K562 (cell line): Measurements from ENCODE around the gene APOM. TPM values are rescaled to one million over a fixed set of nuclear protein-coding genes. Genes with fewer than 3 reads are reported as not detected.
A peak's percentile ranks its signal among the peaks of the same experiment; 100 is the strongest.

Source experiments
- AFF4 ChIP-seq: sonication (generic); formaldehyde crosslinking; IDR thresholded peaks from 2 replicates; pipeline ENCODE4 v1.8.0; 2023; ENCODE audit warnings: mild to moderate bottlenecking, missing genetic modification reagents
- DDX20 ChIP-seq: fragments of 450-650 bp; IDR thresholded peaks from 2 replicates; pipeline ENCODE4 v1.6.1; 2016; ENCODE audit warnings: missing genetic modification characterization, low read depth, mild to moderate bottlenecking, missing compliant biosample characterization, moderate library complexity
- E2F5 ChIP-seq: sonication (generic); formaldehyde crosslinking; IDR thresholded peaks from 2 replicates; pipeline ENCODE4 v1.8.0; 2022; ENCODE audit warnings: mild to moderate bottlenecking, missing genetic modification reagents
- GMEB1 ChIP-seq: fragments of 250-450 bp; sonication (Bioruptor Pico); IDR thresholded peaks from 2 replicates; pipeline ENCODE4 v1.4.0; 2020; ENCODE audit warnings: mild to moderate bottlenecking
- HMGN3 ChIP-seq: IDR thresholded peaks from 2 replicates; pipeline ENCODE4 v1.6.1; 2011; ENCODE audit warnings: borderline replicate concordance, low read depth, mild to moderate bottlenecking, mixed read lengths, low read length; ENCODE audit not compliant: insufficient read length; ENCODE audit errors: extremely low read depth
- HNRNPLL ChIP-seq: fragments of 200-400 bp; formaldehyde crosslinking; IDR thresholded peaks from 2 replicates; pipeline ENCODE4 v1.6.1; 2017; ENCODE audit warnings: low read length, low read depth, mild to moderate bottlenecking; ENCODE audit not compliant: poor library complexity, severe bottlenecking
- MIER1 ChIP-seq: fragments of 450-650 bp; IDR thresholded peaks from 2 replicates; pipeline ENCODE4 v1.6.1; 2016; ENCODE audit warnings: antibody characterized with exemption, mild to moderate bottlenecking, low read depth
- NCOA1 ChIP-seq: fragments of 450-650 bp; IDR thresholded peaks from 2 replicates; pipeline ENCODE4 v1.6.1; 2016; ENCODE audit warnings: low read depth
- SMAD4 ChIP-seq: fragments of 250-450 bp; sonication (Bioruptor Pico); conservative IDR thresholded peaks from 2 replicates; pipeline ENCODE4 v1.8.0; 2021; ENCODE audit warnings: inconsistent platforms, mild to moderate bottlenecking, moderate library complexity
- SUPT5H ChIP-seq: fragments of 450-650 bp; IDR thresholded peaks from 2 replicates; pipeline ENCODE4 v1.6.1; 2016
- TEAD4 ChIP-seq, 2 experiments: sonication (generic) in 1 of 2; formaldehyde crosslinking in 1 of 2; IDR thresholded peaks; 2 replicates each; pipeline versions ENCODE4 v1.6.1 to v1.8.0; 2012 to 2022; ENCODE audit warnings: borderline replicate concordance in 1 of 2, inconsistent platforms in 1 of 2, low read length in 1 of 2, mild to moderate bottlenecking in 1 of 2, missing genetic modification reagents in 1 of 2
- USF2 ChIP-seq: sonication (generic); formaldehyde crosslinking; IDR thresholded peaks from 2 replicates; pipeline ENCODE4 v1.5.0; 2020; ENCODE audit warnings: missing genetic modification reagents
- ZNF354B ChIP-seq: fragments of 250-450 bp; sonication (Bioruptor Pico); IDR thresholded peaks from 2 replicates; pipeline ENCODE4 v1.4.0; 2020
- polyA plus RNA-seq, 8 experiments: library from polyadenylated mRNA; depleted of rRNA in 4 of 8; stranded (reverse) in 5 of 8; unstranded in 3 of 8; fragments of >200 nt; fragmentation: Nextera tagmentation in 2 of 8; fragmentation: Illumina TruSeq in 1 of 8; extraction: Ambion mirVana in 2 of 8; extraction: Trizol in 1 of 8; gene quantifications; 2 replicates each; pipeline versions ENCODE4 v1.2.1 to v1.2.3, GENCODE V29; 2011 to 2014; ENCODE audit warnings: inconsistent platforms in 1 of 8, missing spikeins in 1 of 8
- total RNA-seq, 7 experiments: library from RNA; depleted of rRNA in 6 of 7; stranded (reverse); fragments of >200 nt in 6 of 7; fragmentation: Illumina TruSeq in 2 of 7; extraction: Trizol in 2 of 7; gene quantifications; 2 replicates each; pipeline versions ENCODE4 v1.2.1 to v1.2.3, GENCODE V29; 2011 to 2021; ENCODE audit warnings: low replicate concordance in 1 of 7
- TF ChIP-seq, protein P1 (sequence below): fragments of 450-650 bp; IDR thresholded peaks from 2 replicates; pipeline ENCODE4 v1.7.0; 2016; ENCODE audit warnings: borderline replicate concordance
- TF ChIP-seq, protein P2 (sequence below): fragments of 250-450 bp; sonication (Bioruptor Pico); IDR thresholded peaks from 2 replicates; pipeline ENCODE4 v1.8.0; 2022; ENCODE audit warnings: inconsistent platforms

APOM gene
- total and polyA plus RNA-seq, 9 of the 15 experiments (the other 6 are each of a cell fraction or from before 2014, with no cell fraction given): 5.7 to 24.3 (median 10.4) TPM

GRCh38 chr6:31620586-31621319 is 34.9 kb upstream of the APOM start, which contains the start of gene PRRC2A (continued):
- TF ChIP-seq GMEB1 (peak; percentile 38; the same call in 1 of the 2 replicates), SMAD4 (peak; percentile 92), TEAD4 (IDR thresholded peaks at IDR 0.05; ENCODE audit: low read length) (peak; percentile 26; the same call in 1 of the 2 replicates), TEAD4 (CRISPR knock-in tag; IDR thresholded peaks at IDR 0.05; ENCODE audit: borderline replicate concordance) (0 out of 2 replicates have a peak, but pooled peaks have one; percentile 38), NCOA1 (0 out of 2 replicates have a peak, but pooled peaks have one; percentile 32), MIER1 (no peak), HNRNPLL (no peak), USF2 (CRISPR knock-in tag) (no peak), E2F5 (CRISPR knock-in tag) (0 out of 2 replicates have a peak, but pooled peaks have one; percentile 49), HMGN3 (peak; percentile 42), ZNF354B (CRISPR knock-in tag) (no peak), DDX20 (tag) (no peak), SUPT5H (peak; percentile 84), AFF4 (CRISPR knock-in tag) (peak; percentile 95)
- TF ChIP-seq, protein P1, sequence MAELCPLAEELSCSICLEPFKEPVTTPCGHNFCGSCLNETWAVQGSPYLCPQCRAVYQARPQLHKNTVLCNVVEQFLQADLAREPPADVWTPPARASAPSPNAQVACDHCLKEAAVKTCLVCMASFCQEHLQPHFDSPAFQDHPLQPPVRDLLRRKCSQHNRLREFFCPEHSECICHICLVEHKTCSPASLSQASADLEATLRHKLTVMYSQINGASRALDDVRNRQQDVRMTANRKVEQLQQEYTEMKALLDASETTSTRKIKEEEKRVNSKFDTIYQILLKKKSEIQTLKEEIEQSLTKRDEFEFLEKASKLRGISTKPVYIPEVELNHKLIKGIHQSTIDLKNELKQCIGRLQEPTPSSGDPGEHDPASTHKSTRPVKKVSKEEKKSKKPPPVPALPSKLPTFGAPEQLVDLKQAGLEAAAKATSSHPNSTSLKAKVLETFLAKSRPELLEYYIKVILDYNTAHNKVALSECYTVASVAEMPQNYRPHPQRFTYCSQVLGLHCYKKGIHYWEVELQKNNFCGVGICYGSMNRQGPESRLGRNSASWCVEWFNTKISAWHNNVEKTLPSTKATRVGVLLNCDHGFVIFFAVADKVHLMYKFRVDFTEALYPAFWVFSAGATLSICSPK: no peak
- TF ChIP-seq, protein P2, sequence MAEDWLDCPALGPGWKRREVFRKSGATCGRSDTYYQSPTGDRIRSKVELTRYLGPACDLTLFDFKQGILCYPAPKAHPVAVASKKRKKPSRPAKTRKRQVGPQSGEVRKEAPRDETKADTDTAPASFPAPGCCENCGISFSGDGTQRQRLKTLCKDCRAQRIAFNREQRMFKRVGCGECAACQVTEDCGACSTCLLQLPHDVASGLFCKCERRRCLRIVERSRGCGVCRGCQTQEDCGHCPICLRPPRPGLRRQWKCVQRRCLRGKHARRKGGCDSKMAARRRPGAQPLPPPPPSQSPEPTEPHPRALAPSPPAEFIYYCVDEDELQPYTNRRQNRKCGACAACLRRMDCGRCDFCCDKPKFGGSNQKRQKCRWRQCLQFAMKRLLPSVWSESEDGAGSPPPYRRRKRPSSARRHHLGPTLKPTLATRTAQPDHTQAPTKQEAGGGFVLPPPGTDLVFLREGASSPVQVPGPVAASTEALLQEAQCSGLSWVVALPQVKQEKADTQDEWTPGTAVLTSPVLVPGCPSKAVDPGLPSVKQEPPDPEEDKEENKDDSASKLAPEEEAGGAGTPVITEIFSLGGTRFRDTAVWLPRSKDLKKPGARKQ (CRISPR knock-in tag): no peak
